Measurements from ENCODE around the gene CDCA4. TPM values are rescaled to one million over a fixed set of nuclear protein-coding genes. Genes with fewer than 3 reads are reported as not detected.

Gene CDCA4
- polyA plus RNA-seq, 1 donor from 2014 or later: 5.4 TPM

- H3F3A ChIP-seq (ENCODE audit: insufficient read depth, low read length, poor library complexity, severe bottlenecking): no peaks in the 10 kb centered on the region
- H4K20me1 ChIP-seq (ENCODE audit: insufficient read depth): no peaks in the 10 kb centered on the region
- H3K27ac ChIP-seq (ENCODE audit: low read length): no peak overlapping the region
- H2AFZ ChIP-seq (ENCODE audit: low read depth, low read length): no peak overlapping the region
- no peaks in the 10 kb centered on the region for H3K9me3 ChIP-seq (ENCODE audit: low read length)
- H3K36me3 ChIP-seq (ENCODE audit: insufficient read depth, low read length): no peaks in the 10 kb centered on the region
- no peaks in the 10 kb centered on the region for H3K27me3 ChIP-seq (ENCODE audit: insufficient read depth, low read depth, low read length)
- no peak overlapping the region for H3K9ac ChIP-seq (ENCODE audit: low read length)
- H3K4me2 ChIP-seq (ENCODE audit: low read length): no peak overlapping the region
- no peak overlapping the region for H3K4me3 ChIP-seq (ENCODE audit: low read length)
- no peaks in the 10 kb centered on the region for H3K79me2 ChIP-seq (replicated peaks; ENCODE audit: insufficient read depth, low read length)
- TF ChIP-seq RAD21 (conservative IDR thresholded peaks at IDR 0.05) (peak; percentile 59), POLR2AphosphoS5 (IDR thresholded peaks at IDR 0.05) (no peak), SMC3 (conservative IDR thresholded peaks at IDR 0.05; ENCODE audit: poor library complexity) (peak; percentile 57), CTCF (IDR thresholded peaks at IDR 0.05; ENCODE audit: poor library complexity, severe bottlenecking) (peak; percentile 70), MXI1 (conservative IDR thresholded peaks at IDR 0.05; ENCODE audit: poor library complexity, severe bottlenecking) (no peak)
- H3K9me2 ChIP-seq (ENCODE audit: insufficient read depth, low read length): no peaks in the 10 kb centered on the region
Measured at GRCh38 chr14:105045710-105046326, 24.9 kb upstream of the CDCA4 start.

- no peak overlapping the region for H3K4me3 ChIP-seq (ENCODE audit: low read length)
- H3K9me3 ChIP-seq (ENCODE audit: low read length): no peaks in the 10 kb centered on the region
- no peak overlapping the region for H3K27ac ChIP-seq (ENCODE audit: low read length)
- H3K9me2 ChIP-seq (ENCODE audit: insufficient read depth, low read length): no peaks in the 10 kb centered on the region
- H3K79me2 ChIP-seq (replicated peaks; ENCODE audit: insufficient read depth, low read length): no peaks in the 10 kb centered on the region
- TF ChIP-seq EP300 (conservative IDR thresholded peaks at IDR 0.05; ENCODE audit: poor library complexity, severe bottlenecking) (no peak), MXI1 (conservative IDR thresholded peaks at IDR 0.05; ENCODE audit: poor library complexity, severe bottlenecking) (no peak), SMC3 (conservative IDR thresholded peaks at IDR 0.05; ENCODE audit: poor library complexity) (no peak), REST (IDR thresholded peaks at IDR 0.05; ENCODE audit: borderline replicate concordance) (no peak), TAF1 (IDR thresholded peaks at IDR 0.05; ENCODE audit: low read depth) (no peak), CTCF (IDR thresholded peaks at IDR 0.05; ENCODE audit: poor library complexity, severe bottlenecking) (no peak), POLR2AphosphoS5 (IDR thresholded peaks at IDR 0.05) (no peak), EZH2 (IDR thresholded peaks at IDR 0.05; ENCODE audit: borderline replicate concordance, insufficient read depth, low read length, poor library complexity, severe bottlenecking) (no peak), RAD21 (conservative IDR thresholded peaks at IDR 0.05) (no peak)
- H3F3A ChIP-seq (ENCODE audit: insufficient read depth, low read length, poor library complexity, severe bottlenecking): no peaks in the 10 kb centered on the region
- no peak overlapping the region for H3K9ac ChIP-seq (ENCODE audit: low read length)
- no peaks in the 10 kb centered on the region for H4K20me1 ChIP-seq (ENCODE audit: insufficient read depth)
- no peak overlapping the region for H2AFZ ChIP-seq (ENCODE audit: low read depth, low read length)
- no peaks in the 10 kb centered on the region for H3K27me3 ChIP-seq (ENCODE audit: insufficient read depth, low read depth, low read length)
- H3K4me2 ChIP-seq (ENCODE audit: low read length): no peak overlapping the region
- H3K36me3 ChIP-seq (ENCODE audit: insufficient read depth, low read length): no peaks in the 10 kb centered on the region
Measured at GRCh38 chr14:105043641-105044040, 22.8 kb upstream of the CDCA4 start.

Data from neural cell (in vitro differentiated cells).